H1 (cell line): ENCODE measurements around the gene LMNTD1. TPM values are rescaled to one million over a fixed set of nuclear protein-coding genes. Genes with fewer than 3 reads are reported as not detected.

ENCODE experiments used
- BRCA1 ChIP-seq: IDR thresholded peaks from 2 replicates; pipeline ENCODE4 v1.6.1; 2012; ENCODE audit warnings: low read depth, low read length, improper control_type of control experiment
- HDAC2 ChIP-seq, 2 experiments: fragments of 300-600 bp in 1 of 2; sonication (generic) in 1 of 2; IDR thresholded peaks; 2 replicates each; pipeline ENCODE4 v1.6.1; 2011 to 2012; ENCODE audit warnings: low read depth in 2 of 2, low read length in 2 of 2, mild to moderate bottlenecking in 2 of 2, moderate library complexity in 2 of 2, borderline replicate concordance in 1 of 2, inconsistent platforms in 1 of 2
- NRF1 ChIP-seq: IDR thresholded peaks from 2 replicates; pipeline ENCODE4 v1.6.1; 2011; ENCODE audit warnings: mild to moderate bottlenecking, low read depth, low read length, improper control_type of control experiment
- PHF8 ChIP-seq: fragments of 200-600 bp; sonication (generic); conservative IDR thresholded peaks from 2 replicates; pipeline ENCODE4 v1.7.1; 2012; ENCODE audit warnings: low read depth, mild to moderate bottlenecking, inconsistent platforms, low read length, moderate library complexity
- polyA plus RNA-seq, 7 experiments: library from polyadenylated mRNA; depleted of rRNA in 3 of 7; stranded (reverse) in 5 of 7; unstranded in 2 of 7; fragments of >200 nt in 5 of 7; fragments of 200-250 nt in 2 of 7; gene quantifications; 1 replicate in 5 of 7; 2 replicates in 1 of 7; 4 replicates in 1 of 7; pipeline versions ENCODE4 v1.2.1 to v1.2.3, GENCODE V29; 2011 to 2013; ENCODE audit warnings: missing spikeins in 2 of 7, mixed read lengths in 2 of 7
- total RNA-seq: library from RNA; stranded (reverse); fragmentation: NEBNext Ultra II Directional; extraction: Animal tissue kit (Norgen Biotek cat#: 25700); gene quantifications from 2 replicates; pipeline ENCODE4 v1.2.1, GENCODE V29; 2021

The LMNTD1 gene
- total and polyA plus RNA-seq, 2 of the 8 experiments (the other 6 are each of a cell fraction or from before 2014, with no cell fraction given), result not detected

- TF ChIP-seq HDAC2 (IDR thresholded peaks at IDR 0.05; ENCODE audit: borderline replicate concordance in 1 of 2, low read depth in 2 of 2, low read length in 2 of 2) (no peak), PHF8 (no peak), NRF1 (no peak), BRCA1 (no peak)
These were observed 114.4 kb downstream of the LMNTD1 start (continued) for GRCh38 chr12:25438638-25439037.
